AML-193 (cell line): ENCODE measurements around the gene BATF.

Source experiments
- DNase-seq, 2 experiments: peaks; one replicate each; lab custom pipeline; 2025; lab: John Stamatoyannopoulos, UW

Gene BATF

DNA sequence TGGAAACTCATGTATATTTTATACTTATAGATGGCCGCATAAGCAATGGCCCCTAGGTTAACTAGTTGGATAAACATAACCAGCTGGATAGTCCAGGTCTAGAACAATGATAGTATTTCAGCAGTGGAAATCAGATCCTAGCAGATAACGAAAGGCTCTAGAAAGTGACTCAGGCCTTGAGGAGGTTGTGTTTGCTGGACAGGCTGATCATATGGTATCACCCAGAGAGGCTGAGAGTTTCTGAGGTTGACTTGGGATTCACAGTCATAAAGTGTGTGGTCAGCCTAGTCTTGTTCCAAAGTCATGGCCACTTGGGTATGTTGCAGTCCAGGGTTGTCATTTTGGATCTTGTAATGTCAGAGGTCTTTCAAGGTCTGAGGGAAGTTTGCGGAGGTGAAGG is 73.0 kb downstream of the BATF start:
- no peak for DNase-seq
